ENCODE measurements around the gene HS3ST6. TPM values are rescaled to one million over a fixed set of nuclear protein-coding genes. Genes with fewer than 3 reads are reported as not detected.

The HS3ST6 gene
- total and polyA plus RNA-seq, 9 of the 15 experiments (the other 6 are each of a cell fraction or from before 2014, with no cell fraction given): not detected

DNA sequence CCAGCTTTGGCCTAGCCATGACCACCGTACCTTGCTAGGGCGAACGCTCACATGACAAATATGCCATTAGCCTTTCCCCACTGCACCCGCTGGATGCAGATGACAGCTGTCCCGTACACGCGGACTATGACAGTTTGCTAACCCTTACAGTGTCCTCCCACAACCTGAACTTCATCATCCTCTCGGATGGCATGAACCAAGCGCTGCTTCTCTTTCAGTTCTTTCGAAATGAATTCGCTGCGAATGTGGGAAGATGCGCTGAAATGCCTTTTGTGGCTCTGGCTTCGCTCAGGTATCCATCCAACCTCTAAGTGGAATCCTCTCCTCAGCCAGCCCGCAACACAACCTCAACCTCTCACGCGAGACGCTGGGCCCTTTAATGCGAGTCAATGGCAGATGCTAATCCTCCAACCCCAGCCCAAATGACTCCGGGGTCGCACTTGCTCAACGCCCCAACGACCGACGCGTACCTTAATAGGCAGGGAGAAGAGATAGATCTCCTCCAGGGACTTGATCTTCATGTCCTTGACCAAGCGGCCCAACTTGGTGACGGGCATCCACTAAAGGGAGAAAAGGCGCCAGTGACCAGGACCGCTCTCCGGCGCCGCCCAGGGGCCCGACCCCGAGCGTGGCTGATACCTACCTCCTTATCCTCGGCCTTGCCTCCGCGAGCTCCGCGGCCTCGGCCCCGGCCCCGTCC lies 45.7 kb upstream of the HS3ST6 start (continued):
- TF ChIP-seq, protein P1, sequence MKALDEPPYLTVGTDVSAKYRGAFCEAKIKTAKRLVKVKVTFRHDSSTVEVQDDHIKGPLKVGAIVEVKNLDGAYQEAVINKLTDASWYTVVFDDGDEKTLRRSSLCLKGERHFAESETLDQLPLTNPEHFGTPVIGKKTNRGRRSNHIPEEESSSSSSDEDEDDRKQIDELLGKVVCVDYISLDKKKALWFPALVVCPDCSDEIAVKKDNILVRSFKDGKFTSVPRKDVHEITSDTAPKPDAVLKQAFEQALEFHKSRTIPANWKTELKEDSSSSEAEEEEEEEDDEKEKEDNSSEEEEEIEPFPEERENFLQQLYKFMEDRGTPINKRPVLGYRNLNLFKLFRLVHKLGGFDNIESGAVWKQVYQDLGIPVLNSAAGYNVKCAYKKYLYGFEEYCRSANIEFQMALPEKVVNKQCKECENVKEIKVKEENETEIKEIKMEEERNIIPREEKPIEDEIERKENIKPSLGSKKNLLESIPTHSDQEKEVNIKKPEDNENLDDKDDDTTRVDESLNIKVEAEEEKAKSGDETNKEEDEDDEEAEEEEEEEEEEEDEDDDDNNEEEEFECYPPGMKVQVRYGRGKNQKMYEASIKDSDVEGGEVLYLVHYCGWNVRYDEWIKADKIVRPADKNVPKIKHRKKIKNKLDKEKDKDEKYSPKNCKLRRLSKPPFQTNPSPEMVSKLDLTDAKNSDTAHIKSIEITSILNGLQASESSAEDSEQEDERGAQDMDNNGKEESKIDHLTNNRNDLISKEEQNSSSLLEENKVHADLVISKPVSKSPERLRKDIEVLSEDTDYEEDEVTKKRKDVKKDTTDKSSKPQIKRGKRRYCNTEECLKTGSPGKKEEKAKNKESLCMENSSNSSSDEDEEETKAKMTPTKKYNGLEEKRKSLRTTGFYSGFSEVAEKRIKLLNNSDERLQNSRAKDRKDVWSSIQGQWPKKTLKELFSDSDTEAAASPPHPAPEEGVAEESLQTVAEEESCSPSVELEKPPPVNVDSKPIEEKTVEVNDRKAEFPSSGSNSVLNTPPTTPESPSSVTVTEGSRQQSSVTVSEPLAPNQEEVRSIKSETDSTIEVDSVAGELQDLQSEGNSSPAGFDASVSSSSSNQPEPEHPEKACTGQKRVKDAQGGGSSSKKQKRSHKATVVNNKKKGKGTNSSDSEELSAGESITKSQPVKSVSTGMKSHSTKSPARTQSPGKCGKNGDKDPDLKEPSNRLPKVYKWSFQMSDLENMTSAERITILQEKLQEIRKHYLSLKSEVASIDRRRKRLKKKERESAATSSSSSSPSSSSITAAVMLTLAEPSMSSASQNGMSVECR (CRISPR knock-in tag; IDR thresholded peaks at IDR 0.05): peak; percentile 44; the same call in 1 of the 2 replicates
- TF ChIP-seq, protein P2, sequence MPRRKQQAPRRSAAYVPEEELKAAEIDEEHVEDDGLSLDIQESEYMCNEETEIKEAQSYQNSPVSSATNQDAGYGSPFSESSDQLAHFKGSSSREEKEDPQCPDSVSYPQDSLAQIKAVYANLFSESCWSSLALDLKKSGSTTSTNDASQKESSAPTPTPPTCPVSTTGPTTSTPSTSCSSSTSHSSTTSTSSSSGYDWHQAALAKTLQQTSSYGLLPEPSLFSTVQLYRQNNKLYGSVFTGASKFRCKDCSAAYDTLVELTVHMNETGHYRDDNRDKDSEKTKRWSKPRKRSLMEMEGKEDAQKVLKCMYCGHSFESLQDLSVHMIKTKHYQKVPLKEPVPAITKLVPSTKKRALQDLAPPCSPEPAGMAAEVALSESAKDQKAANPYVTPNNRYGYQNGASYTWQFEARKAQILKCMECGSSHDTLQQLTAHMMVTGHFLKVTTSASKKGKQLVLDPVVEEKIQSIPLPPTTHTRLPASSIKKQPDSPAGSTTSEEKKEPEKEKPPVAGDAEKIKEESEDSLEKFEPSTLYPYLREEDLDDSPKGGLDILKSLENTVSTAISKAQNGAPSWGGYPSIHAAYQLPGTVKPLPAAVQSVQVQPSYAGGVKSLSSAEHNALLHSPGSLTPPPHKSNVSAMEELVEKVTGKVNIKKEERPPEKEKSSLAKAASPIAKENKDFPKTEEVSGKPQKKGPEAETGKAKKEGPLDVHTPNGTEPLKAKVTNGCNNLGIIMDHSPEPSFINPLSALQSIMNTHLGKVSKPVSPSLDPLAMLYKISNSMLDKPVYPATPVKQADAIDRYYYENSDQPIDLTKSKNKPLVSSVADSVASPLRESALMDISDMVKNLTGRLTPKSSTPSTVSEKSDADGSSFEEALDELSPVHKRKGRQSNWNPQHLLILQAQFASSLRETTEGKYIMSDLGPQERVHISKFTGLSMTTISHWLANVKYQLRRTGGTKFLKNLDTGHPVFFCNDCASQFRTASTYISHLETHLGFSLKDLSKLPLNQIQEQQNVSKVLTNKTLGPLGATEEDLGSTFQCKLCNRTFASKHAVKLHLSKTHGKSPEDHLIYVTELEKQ (CRISPR knock-in tag; IDR thresholded peaks at IDR 0.05): no peak
- TF ChIP-seq HDGF (IDR thresholded peaks at IDR 0.05) (0 out of 2 replicates have a peak, but pooled peaks have one; percentile 21), MED1 (CRISPR knock-in tag; IDR thresholded peaks at IDR 0.05; ENCODE audit: borderline replicate concordance) (no peak), ZNF77 (CRISPR knock-in tag; IDR thresholded peaks at IDR 0.05) (no peak), ZNF57 (CRISPR knock-in tag; IDR thresholded peaks at IDR 0.05) (no peak), TEAD1 (CRISPR knock-in tag; IDR thresholded peaks at IDR 0.05) (0 out of 4 replicates have a peak, but pooled peaks of 1 of the 2 experiments have one; percentile 12), DMBX1 (CRISPR knock-in tag; IDR thresholded peaks at IDR 0.05; ENCODE audit: borderline replicate concordance) (0 out of 2 replicates have a peak, but pooled peaks have one; percentile 48), SETDB1 (IDR thresholded peaks at IDR 0.05; ENCODE audit: low read length) (no peak)
- TF ChIP-seq, protein P3, sequence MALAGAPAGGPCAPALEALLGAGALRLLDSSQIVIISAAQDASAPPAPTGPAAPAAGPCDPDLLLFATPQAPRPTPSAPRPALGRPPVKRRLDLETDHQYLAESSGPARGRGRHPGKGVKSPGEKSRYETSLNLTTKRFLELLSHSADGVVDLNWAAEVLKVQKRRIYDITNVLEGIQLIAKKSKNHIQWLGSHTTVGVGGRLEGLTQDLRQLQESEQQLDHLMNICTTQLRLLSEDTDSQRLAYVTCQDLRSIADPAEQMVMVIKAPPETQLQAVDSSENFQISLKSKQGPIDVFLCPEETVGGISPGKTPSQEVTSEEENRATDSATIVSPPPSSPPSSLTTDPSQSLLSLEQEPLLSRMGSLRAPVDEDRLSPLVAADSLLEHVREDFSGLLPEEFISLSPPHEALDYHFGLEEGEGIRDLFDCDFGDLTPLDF (CRISPR knock-in tag; IDR thresholded peaks at IDR 0.05): peak; percentile 59; the same call in 1 of the 2 replicates
- TF ChIP-seq, protein P4, sequence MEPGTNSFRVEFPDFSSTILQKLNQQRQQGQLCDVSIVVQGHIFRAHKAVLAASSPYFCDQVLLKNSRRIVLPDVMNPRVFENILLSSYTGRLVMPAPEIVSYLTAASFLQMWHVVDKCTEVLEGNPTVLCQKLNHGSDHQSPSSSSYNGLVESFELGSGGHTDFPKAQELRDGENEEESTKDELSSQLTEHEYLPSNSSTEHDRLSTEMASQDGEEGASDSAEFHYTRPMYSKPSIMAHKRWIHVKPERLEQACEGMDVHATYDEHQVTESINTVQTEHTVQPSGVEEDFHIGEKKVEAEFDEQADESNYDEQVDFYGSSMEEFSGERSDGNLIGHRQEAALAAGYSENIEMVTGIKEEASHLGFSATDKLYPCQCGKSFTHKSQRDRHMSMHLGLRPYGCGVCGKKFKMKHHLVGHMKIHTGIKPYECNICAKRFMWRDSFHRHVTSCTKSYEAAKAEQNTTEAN (CRISPR knock-in tag; IDR thresholded peaks at IDR 0.05): peak; percentile 17; the same call in 1 of the 2 replicates
- TF ChIP-seq, protein P5, sequence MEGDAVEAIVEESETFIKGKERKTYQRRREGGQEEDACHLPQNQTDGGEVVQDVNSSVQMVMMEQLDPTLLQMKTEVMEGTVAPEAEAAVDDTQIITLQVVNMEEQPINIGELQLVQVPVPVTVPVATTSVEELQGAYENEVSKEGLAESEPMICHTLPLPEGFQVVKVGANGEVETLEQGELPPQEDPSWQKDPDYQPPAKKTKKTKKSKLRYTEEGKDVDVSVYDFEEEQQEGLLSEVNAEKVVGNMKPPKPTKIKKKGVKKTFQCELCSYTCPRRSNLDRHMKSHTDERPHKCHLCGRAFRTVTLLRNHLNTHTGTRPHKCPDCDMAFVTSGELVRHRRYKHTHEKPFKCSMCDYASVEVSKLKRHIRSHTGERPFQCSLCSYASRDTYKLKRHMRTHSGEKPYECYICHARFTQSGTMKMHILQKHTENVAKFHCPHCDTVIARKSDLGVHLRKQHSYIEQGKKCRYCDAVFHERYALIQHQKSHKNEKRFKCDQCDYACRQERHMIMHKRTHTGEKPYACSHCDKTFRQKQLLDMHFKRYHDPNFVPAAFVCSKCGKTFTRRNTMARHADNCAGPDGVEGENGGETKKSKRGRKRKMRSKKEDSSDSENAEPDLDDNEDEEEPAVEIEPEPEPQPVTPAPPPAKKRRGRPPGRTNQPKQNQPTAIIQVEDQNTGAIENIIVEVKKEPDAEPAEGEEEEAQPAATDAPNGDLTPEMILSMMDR (IDR thresholded peaks at IDR 0.05 in 2 of 3, conservative IDR thresholded peaks at IDR 0.05 in 1 of 3; ENCODE audit: insufficient read depth in 2 of 3, low read depth in 1 of 3, low read length in 3 of 3): peak in 1 of 3 experiments; percentile 7; a peak in 1 of 6 replicates
